Transverse colon (tissue), 4 donors: ENCODE measurements around the gene DAB2IP.

Experiments used
- CTCF ChIP-seq, 5 experiments: fragments of 200-600 bp in 3 of 5; fragments of 450-650 bp in 2 of 5; sonication (generic) in 3 of 5; IDR thresholded peaks; 1 replicate in 2 of 5; 2 replicates in 3 of 5; pipeline ENCODE4 v1.5.1; 2016 to 2017; ENCODE audit warnings: antibody characterized with exemption in 5 of 5, inconsistent platforms in 3 of 5, mild to moderate bottlenecking in 2 of 5, moderate library complexity in 1 of 5
- EP300 ChIP-seq: sonication (generic); formaldehyde crosslinking; IDR thresholded peaks from one replicate; pipeline ENCODE4 v1.6.1; 2017; ENCODE audit warnings: antibody characterized with exemption, low read depth
- POLR2A ChIP-seq: fragments of 450-650 bp; IDR thresholded peaks from one replicate; pipeline ENCODE4 v1.6.1; 2016; ENCODE audit warnings: antibody characterized with exemption, mild to moderate bottlenecking, moderate library complexity
- POLR2AphosphoS5 ChIP-seq, 3 donors: sonication (generic); formaldehyde crosslinking; IDR thresholded peaks; one replicate each; pipeline ENCODE4 v1.6.1; 2016; ENCODE audit warnings: antibody characterized with exemption in 3 of 3

- TF ChIP-seq EP300 (no peak), POLR2AphosphoS5 (IDR thresholded peaks at IDR 0.05) (no peak), CTCF (IDR thresholded peaks at IDR 0.05) (no peak), POLR2A (no peak)
Measured at GRCh38 chr9:121616123-121616755, 35.2 kb upstream of the DAB2IP start.
